RWPE1 (cell line): Measurements from ENCODE around the gene TMEM167A.

Source experiments
- CTCF ChIA-PET: fragments of 350-600 bp; sonication (Branson Sonifier 250); formaldehyde crosslinking; extraction: SDS; loops from one replicate; lab custom pipeline; 2021; lab: Yijun Ruan, JAX
- POLR2A ChIA-PET: fragments of 400-600 bp; formaldehyde crosslinking; extraction: SDS; loops from one replicate; lab custom pipeline; 2020; ENCODE audit warnings: antibody characterized with exemption; ENCODE audit not compliant: low non-redundant PET; lab: Yijun Ruan, JAX
- DNase-seq: peaks from one replicate; pipeline ENCODE4 v3.0.0; 2012; ENCODE audit warnings: low spot score
- H3K27ac ChIP-seq: fragments of 450-650 bp; 2 replicates; pipeline ENCODE4 v1.5.1; 2017
- CTCF ChIP-seq: fragments of 450-650 bp; conservative IDR thresholded peaks from 2 replicates; pipeline ENCODE4 v1.5.1; 2017; ENCODE audit warnings: low read depth, mild to moderate bottlenecking

The TMEM167A gene

DNA sequence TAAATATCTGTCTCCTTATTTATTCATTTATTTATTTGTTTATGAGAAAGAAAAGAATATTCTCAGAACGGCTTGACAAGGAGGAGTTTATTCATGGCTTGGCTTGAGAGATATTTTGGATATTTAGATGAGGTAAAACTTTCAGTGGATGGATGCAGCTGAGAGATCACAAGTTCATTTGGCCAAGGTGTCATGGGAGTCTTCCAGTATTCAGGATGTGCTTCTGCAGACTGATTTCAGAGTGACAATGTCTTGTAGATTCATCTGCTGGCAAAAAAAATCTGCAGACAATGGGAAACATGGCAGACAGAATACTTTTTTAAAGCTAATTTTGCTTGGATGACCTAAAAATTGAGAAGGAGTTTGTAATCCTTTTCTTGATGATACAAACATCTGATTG, 38.6 kb upstream of the TMEM167A start:
- ChIA-PET POLR2A (no interaction called here), CTCF (interaction anchor here (0.6 to 0.7 kb wide), 2 partner anchors 314 to 538 kb away, joined by 3 to 4 read pairs; no protein-coding TSS in a partner anchor)
- no peak overlapping the region for H3K27ac ChIP-seq
- DNase-seq, result no peak
- TF ChIP-seq CTCF, result no peak

- TF ChIP-seq CTCF, result no peak
- CTCF ChIA-PET, result interaction anchor here (0.6 to 0.7 kb wide), 2 partner anchors 28 to 592 kb away, joined by 3 to 12 read pairs; no protein-coding TSS in a partner anchor
- H3K27ac ChIP-seq, result no peak overlapping the region
- no peak for DNase-seq
- POLR2A ChIA-PET, result no interaction called here
These were observed 32.2 kb upstream of the TMEM167A start for GRCh38 chr5:83109380-83109779.

- H3K27ac ChIP-seq, result no peak overlapping the region
- no peak for DNase-seq
- CTCF ChIA-PET, result no interaction called here
- POLR2A ChIA-PET, result no interaction called here
- no peak for TF ChIP-seq CTCF
These were observed 30.7 kb upstream of the TMEM167A start for GRCh38 chr5:83107692-83108420.

GRCh38 chr5:83104021-83104420, 26.8 kb upstream of the TMEM167A start:
- POLR2A ChIA-PET, result no interaction called here
- CTCF ChIA-PET, result no interaction called here
- TF ChIP-seq CTCF, result no peak

DNA sequence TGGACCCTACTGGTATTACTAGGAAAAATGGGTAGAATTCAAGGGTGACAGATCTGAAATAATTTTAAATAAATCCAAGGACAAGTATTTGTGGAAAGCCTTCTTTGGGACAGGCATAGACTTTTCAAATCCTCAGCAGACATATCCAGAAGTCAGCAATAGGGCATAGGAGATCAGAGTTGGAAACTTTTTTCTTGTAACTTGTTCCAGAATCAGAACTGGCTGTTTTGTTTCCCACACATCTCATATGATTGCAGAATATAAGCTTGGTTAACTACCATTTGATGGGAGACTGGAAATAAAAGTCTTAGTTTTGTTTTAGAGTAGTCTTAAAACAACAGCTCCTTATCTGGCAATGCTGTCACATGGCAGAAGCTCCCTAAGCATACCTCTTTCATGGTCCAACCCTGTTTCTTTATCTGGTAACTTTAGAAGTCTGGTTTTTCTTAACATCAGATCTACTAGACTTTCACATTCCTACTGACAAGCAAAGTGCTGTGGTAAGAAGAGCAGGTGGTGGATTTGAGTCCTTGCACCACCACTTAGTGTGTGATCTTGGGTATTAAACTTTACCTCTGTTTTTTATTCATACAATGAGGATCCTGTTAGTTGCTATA, 25.3 kb upstream of the TMEM167A start:
- no peak for TF ChIP-seq CTCF
- DNase-seq, result no peak
- no peak overlapping the region for H3K27ac ChIP-seq
- CTCF ChIA-PET, result interaction anchor here (1.3 kb wide), 1 partner anchor 9 kb away, joined by 3 read pairs; no protein-coding TSS in a partner anchor
- POLR2A ChIA-PET, result no interaction called here

More at GRCh38 chr5:83104021-83104420, 26.8 kb upstream of the TMEM167A start:
- DNase-seq, result no peak
- no peak overlapping the region for H3K27ac ChIP-seq

DNA sequence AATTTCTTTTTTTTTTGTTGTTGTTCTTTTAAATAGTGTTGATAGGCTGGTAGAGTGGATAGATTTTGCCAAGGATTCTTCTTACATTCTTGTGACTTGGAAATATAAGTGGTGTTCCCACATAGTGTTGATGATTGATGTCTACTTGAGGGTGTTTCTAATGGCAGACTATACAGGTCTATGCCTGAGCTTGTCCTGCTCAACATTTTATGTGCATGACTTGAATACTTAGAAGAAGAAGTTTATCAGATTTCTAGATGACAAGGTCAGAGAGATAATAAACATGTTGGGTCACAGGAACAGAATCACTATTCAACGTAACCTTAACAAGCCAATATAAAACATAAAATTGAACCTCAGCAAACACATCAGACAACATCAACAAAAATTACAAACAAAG, 24.3 kb upstream of the TMEM167A start:
- ChIA-PET CTCF (interaction anchor here (0.5 to 0.7 kb wide), 3 partner anchors 36 to 55 kb away, joined by 3 read pairs; no protein-coding TSS in a partner anchor), POLR2A (no interaction called here)
- no peak overlapping the region for H3K27ac ChIP-seq
- peak; percentile 51 for DNase-seq
- TF ChIP-seq CTCF, result no peak
